GM18519 (cell line): ENCODE data around the gene GNE.

ENCODE experiments used
- ATAC-seq: cut with Tn5 transposase; IDR thresholded peaks from one replicate; pipeline ENCODE4 v1.9.1; 2021; ENCODE audit warnings: mild to moderate bottlenecking, moderate library complexity; ENCODE audit not compliant: unreplicated experiment, low FRiP score

The GNE gene

GRCh38 chr9:36174731-36175130, 83.5 kb downstream of the GNE start:
- ATAC-seq: no peak

DNA sequence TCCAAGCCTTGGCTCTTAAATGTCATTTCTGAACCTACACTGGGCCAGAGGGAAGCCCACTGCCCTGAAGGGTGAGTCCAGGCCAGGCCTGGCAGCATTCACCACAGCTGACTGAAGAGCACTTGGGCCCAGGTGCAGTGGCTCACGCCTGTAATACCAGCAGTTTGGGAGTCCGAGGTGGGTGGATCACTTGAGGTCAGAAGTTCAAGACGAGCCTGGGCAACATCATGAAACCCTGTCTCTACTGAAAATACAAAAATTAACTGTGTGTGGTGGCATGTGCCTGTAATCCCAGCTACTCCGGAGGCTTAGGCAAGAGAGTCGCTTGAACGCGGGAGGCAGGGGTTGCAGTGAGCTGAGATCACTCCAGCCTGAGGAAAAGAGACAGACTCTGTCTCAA, 84.0 kb downstream of the GNE start:
- no peak for ATAC-seq

DNA sequence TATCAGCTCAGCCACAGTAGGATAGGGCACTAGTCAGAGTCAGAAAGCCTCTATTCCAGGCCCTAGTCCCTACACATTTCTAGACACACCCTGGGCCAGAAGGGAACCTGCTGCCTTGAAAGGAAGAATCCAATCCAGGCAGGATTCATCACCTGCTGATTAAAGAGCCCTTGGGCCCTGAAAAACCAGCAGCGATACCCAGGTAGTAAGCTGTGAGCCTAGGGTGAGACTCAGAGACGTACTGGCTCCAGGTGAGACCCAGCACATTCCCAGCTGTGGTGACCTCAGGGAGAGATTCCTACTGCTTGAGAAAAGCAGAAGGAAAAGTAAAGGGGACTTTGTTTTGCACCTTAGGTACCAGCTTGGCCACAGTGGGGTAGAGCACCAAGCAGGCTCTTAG, 84.4 kb downstream of the GNE start:
- ATAC-seq: no peak

DNA sequence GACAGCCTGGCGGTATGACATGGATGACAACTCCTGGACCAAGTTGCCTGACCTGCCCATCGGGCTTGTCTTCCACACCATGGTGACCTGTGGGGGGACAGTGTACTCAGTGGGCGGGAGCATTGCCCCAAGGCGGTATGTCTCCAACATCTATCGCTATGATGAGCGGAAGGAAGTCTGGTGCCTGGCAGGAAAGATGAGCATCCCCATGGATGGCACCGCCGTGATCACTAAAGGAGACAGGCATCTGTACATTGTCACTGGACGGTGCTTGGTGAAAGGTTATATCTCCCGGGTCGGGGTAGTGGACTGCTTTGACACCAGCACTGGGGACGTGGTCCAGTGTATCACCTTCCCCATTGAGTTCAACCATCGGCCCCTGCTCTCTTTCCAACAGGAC, 87.7 kb downstream of the GNE start:
- no peak for ATAC-seq

- no peak for ATAC-seq
Measured at GRCh38 chr9:36169708-36170107, 88.5 kb downstream of the GNE start.

- ATAC-seq: no peak
Measured at GRCh38 chr9:36169166-36169565, 89.1 kb downstream of the GNE start, which contains the start of gene CCIN. CCIN (plus strand) TSS chr9:36169388; CDS start chr9:36169503, 115 bp downstream.

DNA sequence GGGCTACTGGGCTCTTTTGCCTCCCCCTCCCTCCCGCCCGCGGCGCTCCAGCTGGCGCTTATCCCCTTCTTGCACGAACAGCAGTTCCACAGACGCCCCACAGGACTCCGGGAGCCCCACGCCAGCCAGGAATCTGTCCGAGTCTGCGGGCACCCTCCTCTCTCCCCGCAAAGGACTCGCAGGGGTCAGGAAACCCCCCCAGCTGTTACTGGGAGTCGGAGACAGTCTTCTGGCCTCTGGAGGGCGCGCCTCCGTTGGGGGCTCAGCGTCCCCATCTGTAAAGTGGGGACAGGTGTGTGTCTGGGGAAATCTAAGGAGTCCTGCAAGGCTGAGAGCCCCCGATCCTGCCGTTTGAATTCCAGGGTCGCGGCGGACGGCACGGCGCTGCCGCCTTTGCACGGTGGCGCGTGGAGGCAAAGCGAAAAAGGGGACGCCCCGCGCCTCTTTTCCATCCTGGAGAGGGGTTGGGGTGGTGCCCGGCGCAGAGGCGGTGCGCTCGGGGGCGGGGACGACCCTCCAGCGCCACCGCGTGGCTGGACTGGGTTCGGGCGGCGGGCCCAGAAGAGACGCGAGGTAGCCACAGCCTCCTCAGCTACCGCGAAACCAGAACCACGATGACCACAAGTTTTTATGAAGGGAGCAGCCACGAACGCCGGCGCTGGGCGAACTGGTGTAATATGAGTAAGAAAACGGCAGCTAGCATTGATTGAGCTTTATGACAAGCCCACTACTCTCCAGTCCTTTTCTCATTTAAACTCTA, 91.9 kb downstream of the GNE start:
- no peak for ATAC-seq

DNA sequence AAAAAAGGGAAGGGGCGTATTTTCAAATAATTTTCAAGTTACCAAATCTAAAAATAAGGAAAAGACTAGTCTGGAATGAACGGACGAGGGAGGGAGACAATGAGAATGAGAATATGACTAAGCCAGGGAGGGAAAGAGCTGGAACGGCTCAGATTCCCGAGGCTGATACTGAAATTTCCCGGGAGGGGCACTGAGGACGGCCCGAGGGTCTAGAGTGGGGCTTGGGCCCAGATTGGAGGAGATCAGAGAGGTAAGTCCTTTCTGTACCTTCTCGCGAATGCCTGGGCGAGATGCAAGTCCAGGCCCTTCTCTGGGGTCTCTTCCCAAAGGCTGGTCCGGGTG, 92.5 kb downstream of the GNE start:
- ATAC-seq: no peak

GRCh38 chr9:36164989-36165388, 93.3 kb downstream of the GNE start:
- no peak for ATAC-seq
